Vagina (tissue), 2 donors: ENCODE results near the gene DDX3X.

ENCODE experiments used
- POLR2A ChIP-seq, 2 donors: fragments of 450-650 bp; IDR thresholded peaks; one replicate each; pipeline ENCODE4 v1.6.1; 2017; ENCODE audit warnings: antibody characterized with exemption in 2 of 2, mild to moderate bottlenecking in 2 of 2, moderate library complexity in 2 of 2
- TF ChIP-seq, protein P1 (sequence below), 3 experiments: fragments of 450-650 bp in 2 of 3; fragments of 200-600 bp in 1 of 3; sonication (generic) in 1 of 3; IDR thresholded peaks; one replicate each; pipeline ENCODE4 v1.5.1; 2017 to 2019; ENCODE audit warnings: antibody characterized with exemption in 3 of 3, mild to moderate bottlenecking in 2 of 3, moderate library complexity in 2 of 3

DNA sequence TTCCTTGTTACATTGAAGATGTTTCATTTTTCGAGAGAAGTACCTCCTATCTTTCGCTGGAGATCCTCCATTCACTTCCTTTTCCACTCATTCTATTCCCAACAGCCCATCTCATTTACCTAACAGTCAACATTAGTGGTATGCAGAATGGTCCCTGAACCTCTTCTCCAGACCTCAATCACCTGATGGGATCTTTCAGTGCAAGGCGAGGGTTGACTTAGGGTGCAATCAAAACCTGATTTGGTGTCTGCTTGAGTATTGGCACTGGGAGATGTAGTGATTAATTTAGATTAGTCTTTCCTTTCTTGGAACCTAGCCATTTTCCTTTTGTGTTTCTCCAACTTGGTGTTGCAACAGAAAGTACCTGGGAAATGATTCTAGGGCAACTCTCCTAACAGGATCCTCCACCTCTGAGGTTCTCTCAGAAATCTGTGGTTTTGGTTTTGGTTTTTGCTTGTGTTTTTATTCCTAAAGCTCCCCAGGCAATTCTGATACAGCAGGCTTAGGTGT lies 18.4 kb downstream of the DDX3X start:
- TF ChIP-seq POLR2A (IDR thresholded peaks at IDR 0.05), result no peak
- TF ChIP-seq, protein P1, sequence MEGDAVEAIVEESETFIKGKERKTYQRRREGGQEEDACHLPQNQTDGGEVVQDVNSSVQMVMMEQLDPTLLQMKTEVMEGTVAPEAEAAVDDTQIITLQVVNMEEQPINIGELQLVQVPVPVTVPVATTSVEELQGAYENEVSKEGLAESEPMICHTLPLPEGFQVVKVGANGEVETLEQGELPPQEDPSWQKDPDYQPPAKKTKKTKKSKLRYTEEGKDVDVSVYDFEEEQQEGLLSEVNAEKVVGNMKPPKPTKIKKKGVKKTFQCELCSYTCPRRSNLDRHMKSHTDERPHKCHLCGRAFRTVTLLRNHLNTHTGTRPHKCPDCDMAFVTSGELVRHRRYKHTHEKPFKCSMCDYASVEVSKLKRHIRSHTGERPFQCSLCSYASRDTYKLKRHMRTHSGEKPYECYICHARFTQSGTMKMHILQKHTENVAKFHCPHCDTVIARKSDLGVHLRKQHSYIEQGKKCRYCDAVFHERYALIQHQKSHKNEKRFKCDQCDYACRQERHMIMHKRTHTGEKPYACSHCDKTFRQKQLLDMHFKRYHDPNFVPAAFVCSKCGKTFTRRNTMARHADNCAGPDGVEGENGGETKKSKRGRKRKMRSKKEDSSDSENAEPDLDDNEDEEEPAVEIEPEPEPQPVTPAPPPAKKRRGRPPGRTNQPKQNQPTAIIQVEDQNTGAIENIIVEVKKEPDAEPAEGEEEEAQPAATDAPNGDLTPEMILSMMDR (IDR thresholded peaks at IDR 0.05), result no peak
